ENCODE results near the gene TMEM54. TPM values are rescaled to one million over a fixed set of nuclear protein-coding genes. Genes with fewer than 3 reads are reported as not detected.
A peak's percentile ranks its signal among the peaks of the same experiment; 100 is the strongest.

The TMEM54 gene
- total RNA-seq, 1 donor from 2014 or later, result 0.49 TPM

GRCh38 chr1:32861904-32862695, 39.1 kb downstream of the TMEM54 start:
- H3K9me3 Mint-ChIP-seq (ENCODE audit: unreplicated experiment), result no peaks in the 10 kb centered on the region
- peaks cover 29% of the 10 kb centered on the region for H3K4me1 Mint-ChIP-seq (ENCODE audit: unreplicated experiment)
- peak overlapping the region; percentile 82 for H3K27ac Mint-ChIP-seq (ENCODE audit: unreplicated experiment)
- H3K36me3 Mint-ChIP-seq (ENCODE audit: low read depth, unreplicated experiment), result peaks cover 8% of the 10 kb centered on the region
- DNase-seq (ENCODE audit: low spot score), result no peak
- H3K27me3 Mint-ChIP-seq (ENCODE audit: unreplicated experiment), result peaks cover 2% of the 10 kb centered on the region
- peak overlapping the region; percentile 51 for H3K4me3 Mint-ChIP-seq (ENCODE audit: unreplicated experiment)
- TF ChIP-seq CTCF (IDR thresholded peaks at IDR 0.05; ENCODE audit: unreplicated experiment), result no peak

GRCh38 chr1:32860566-32860965, 40.6 kb downstream of the TMEM54 start:
- Mint-ChIP-seq H3K9me3 (ENCODE audit: unreplicated experiment) (no peaks in the 10 kb centered on the region), H3K27ac (ENCODE audit: unreplicated experiment) (peak overlapping the region; percentile 42), H3K4me3 (ENCODE audit: unreplicated experiment) (peak overlapping the region; percentile 69), H3K36me3 (ENCODE audit: low read depth, unreplicated experiment) (peaks cover 6% of the 10 kb centered on the region), H3K4me1 (ENCODE audit: unreplicated experiment) (peaks cover 29% of the 10 kb centered on the region), H3K27me3 (ENCODE audit: unreplicated experiment) (no peaks in the 10 kb centered on the region)
- DNase-seq (ENCODE audit: low spot score), result no peak
- no peak for TF ChIP-seq CTCF (IDR thresholded peaks at IDR 0.05; ENCODE audit: unreplicated experiment)

GRCh38 chr1:32859915-32860314, 41.3 kb downstream of the TMEM54 start:
- no peak for TF ChIP-seq CTCF (IDR thresholded peaks at IDR 0.05; ENCODE audit: unreplicated experiment)
- Mint-ChIP-seq H3K27me3 (ENCODE audit: unreplicated experiment) (no peaks in the 10 kb centered on the region), H3K36me3 (ENCODE audit: low read depth, unreplicated experiment) (peaks cover 6% of the 10 kb centered on the region), H3K9me3 (ENCODE audit: unreplicated experiment) (no peaks in the 10 kb centered on the region), H3K4me3 (ENCODE audit: unreplicated experiment) (no peak overlapping the region), H3K4me1 (ENCODE audit: unreplicated experiment) (peaks cover 29% of the 10 kb centered on the region), H3K27ac (ENCODE audit: unreplicated experiment) (no peak overlapping the region)
- no peak for DNase-seq (ENCODE audit: low spot score)

GRCh38 chr1:32858791-32859190, 42.4 kb downstream of the TMEM54 start:
- H3K4me1 Mint-ChIP-seq (ENCODE audit: unreplicated experiment), result peaks cover 29% of the 10 kb centered on the region
- no peak overlapping the region for H3K27ac Mint-ChIP-seq (ENCODE audit: unreplicated experiment)
- H3K36me3 Mint-ChIP-seq (ENCODE audit: low read depth, unreplicated experiment), result peaks cover 6% of the 10 kb centered on the region
- TF ChIP-seq CTCF (IDR thresholded peaks at IDR 0.05; ENCODE audit: unreplicated experiment), result no peak
- no peak overlapping the region for H3K4me3 Mint-ChIP-seq (ENCODE audit: unreplicated experiment)
- DNase-seq (ENCODE audit: low spot score), result no peak
- no peaks in the 10 kb centered on the region for H3K9me3 Mint-ChIP-seq (ENCODE audit: unreplicated experiment)
- no peaks in the 10 kb centered on the region for H3K27me3 Mint-ChIP-seq (ENCODE audit: unreplicated experiment)

GRCh38 chr1:32858136-32858535, 43.1 kb downstream of the TMEM54 start:
- Mint-ChIP-seq H3K4me3 (ENCODE audit: unreplicated experiment) (no peak overlapping the region), H3K36me3 (ENCODE audit: low read depth, unreplicated experiment) (peaks cover 6% of the 10 kb centered on the region), H3K9me3 (ENCODE audit: unreplicated experiment) (no peaks in the 10 kb centered on the region), H3K4me1 (ENCODE audit: unreplicated experiment) (peaks cover 29% of the 10 kb centered on the region), H3K27me3 (ENCODE audit: unreplicated experiment) (no peaks in the 10 kb centered on the region), H3K27ac (ENCODE audit: unreplicated experiment) (no peak overlapping the region)
- no peak for TF ChIP-seq CTCF (IDR thresholded peaks at IDR 0.05; ENCODE audit: unreplicated experiment)
- no peak for DNase-seq (ENCODE audit: low spot score)

Measured in endothelial cell (in vitro differentiated cells).